GM21515 (cell line): Measurements from ENCODE around the gene C6orf89.
A peak's percentile ranks its signal among the peaks of the same experiment; 100 is the strongest.
"Not testable (repeated sequence)": the region's sequence is repeated elsewhere in the genome, so short reads cannot be mapped to it uniquely, and the experiment has no call there.

Experiments
- ATAC-seq: cut with Tn5 transposase; IDR thresholded peaks from one replicate; pipeline ENCODE4 v1.9.1; 2021; ENCODE audit not compliant: unreplicated experiment

C6orf89 gene

DNA sequence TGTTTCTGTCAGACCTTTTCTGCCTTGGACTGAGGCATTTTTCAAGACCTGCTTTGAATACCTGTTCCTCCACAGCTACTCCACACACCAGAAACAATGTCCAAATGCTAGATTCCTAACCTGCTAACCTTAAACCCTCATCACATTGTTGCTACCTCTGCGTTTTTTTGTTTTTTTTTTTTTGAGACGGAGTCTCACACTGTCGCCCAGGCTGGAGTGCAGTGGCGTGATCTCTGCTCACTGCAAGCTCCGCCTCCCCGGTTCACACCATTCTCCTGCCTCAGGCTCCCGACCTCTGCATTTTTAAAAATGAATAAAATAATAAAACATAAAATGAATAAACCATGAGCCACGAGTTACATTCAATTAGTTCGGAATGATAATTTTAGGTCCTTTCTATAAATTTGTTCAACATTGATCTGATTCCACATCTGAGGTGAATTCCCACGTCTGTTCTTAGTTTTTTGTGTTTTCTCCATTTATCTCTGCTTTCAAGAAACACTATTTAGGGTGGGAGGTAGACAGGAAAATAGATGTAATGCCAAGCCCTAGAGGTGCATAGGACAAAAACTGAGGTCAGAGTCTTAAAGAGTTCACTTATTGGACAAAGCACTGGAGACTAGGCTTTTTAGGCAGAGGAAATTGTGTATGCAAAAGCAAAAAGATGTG lies 1.3 kb downstream of the C6orf89 start:
- ATAC-seq: no peak

DNA sequence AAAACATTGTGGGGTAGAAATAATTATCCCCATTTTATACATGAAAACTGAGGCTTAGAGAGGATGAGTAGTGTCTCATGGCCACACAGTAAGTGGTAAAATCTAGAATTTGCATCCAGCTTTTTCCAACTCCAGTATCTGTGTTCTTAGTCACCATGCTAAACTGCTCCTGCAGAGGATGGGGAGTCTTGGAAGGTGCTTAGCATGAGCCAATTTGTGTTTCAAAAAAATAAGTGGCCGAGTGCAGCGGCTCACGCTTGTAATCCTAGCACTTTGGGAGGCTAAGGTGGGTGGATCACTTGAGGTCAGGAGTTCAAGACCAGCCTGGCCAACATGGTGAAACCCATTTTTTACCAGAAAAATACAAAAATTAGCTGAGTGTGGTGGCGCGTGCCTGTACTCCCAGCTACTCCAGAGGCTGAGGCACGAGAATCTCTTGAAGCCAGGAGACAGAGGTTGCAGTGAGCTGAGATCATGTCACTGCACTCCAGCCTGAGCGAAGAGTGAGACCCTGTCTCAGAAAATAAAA lies 2.4 kb downstream of the C6orf89 start:
- no peak for ATAC-seq

GRCh38 chr6:36888654-36889481 lies 3.1 kb downstream of the C6orf89 start:
- ATAC-seq: no peak

DNA sequence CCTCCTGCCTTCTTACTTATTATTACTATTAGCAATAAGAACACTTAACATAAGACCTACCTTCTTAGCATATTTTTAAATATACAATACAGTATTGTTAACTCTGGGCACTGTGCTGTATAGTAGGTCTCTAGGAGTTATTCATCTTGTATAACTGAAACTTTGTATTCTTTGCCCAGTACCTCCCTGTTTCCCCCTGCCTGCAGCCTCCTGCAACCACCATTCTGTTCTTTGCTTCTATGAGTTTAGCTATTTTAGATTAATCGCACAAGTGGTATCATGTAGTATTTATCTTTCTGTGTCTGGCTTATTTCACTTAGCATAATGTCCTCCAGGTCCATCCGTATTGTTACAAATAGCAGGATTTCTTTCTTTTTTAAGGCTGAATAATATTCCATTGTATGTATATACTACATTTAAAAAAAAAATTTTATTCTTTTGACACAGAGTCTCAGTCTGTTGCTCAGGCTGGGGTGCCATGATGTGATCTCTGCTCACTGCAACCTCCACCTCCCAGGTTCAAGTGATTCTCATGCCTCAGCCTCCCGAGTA lies 4.4 kb downstream of the C6orf89 start:
- no peak for ATAC-seq

DNA sequence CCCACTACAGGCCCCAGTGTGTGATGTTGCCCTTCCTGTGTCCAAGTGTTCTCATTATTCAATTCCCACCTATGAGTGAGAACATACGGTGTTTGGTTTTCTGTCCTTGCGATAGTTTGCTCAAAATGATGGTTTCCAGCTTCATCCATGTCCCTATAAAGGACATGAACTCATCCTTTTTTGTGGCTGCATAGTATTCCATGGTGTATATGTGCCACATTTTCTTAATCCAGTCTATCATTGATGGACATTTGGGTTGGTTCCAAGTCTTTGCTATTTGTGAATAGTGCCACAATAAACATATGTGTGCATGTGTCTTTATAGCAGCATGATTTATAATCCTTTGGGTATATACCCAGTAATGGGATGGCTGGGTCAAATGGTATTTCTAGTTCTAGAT lies 5.4 kb downstream of the C6orf89 start:
- ATAC-seq: not testable (repeated sequence)

DNA sequence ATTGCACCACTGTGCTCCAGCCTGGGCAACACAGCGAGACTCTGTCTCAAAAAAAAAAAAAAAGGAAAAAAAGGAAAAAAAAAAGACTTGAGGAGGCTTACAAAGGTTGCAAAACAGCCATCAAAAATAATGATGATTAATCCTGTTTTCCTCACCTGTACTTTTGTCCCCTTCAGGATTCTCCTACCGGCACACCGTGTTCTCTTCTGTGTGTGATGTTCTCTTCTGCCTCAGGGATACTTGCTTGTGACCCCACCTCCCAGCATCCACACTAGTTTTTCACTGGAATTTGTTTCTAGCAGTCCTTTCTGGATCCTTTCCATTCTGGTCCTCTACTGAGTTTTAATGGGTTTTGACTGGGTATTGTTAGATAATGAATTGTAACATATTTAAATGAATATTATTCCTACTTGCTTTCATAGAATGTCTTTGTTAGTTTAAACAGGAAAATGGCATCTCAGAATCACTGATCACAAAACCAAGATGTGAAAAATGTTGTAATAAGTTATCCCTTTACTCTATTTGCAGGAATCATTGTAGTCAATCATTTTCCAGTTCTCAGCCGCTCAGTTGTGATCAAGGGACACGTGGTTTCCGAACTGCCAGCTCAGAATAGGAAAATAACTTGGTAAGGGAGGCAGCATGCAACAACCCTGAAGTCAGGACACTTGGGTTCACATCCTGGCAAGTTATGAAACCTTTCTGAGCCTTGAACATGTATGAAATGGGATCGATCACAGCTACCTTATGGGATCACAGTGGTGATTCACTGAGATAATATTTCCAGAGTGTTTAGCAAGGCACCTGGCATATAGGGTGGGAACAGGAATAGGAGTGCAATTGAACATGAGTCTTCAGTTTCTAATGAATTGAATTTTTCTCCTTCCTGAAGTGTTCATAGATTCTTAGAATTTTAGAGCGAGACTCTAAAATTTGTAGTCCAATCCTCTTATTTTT lies 8.5 kb downstream of the C6orf89 start:
- no peak for ATAC-seq

DNA sequence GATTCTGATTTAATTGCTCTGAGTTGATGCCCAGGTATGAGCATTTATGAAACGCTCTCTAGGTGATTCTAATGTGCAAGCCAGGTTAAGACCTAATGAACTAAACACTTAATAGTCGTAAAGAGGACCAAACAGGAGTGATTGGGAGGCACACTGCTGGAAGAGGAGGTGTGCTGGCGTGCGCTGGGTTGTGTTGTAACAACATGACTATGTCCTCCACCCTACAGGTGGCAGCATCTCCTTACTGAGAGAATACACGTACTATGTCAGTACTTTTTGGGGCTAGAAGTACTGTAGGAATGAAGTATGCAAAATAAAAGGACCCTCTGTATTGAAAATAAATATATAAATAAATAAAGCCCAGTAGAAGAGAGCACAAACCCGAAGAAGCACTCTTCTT lies 11.9 kb downstream of the C6orf89 start:
- no peak for ATAC-seq

DNA sequence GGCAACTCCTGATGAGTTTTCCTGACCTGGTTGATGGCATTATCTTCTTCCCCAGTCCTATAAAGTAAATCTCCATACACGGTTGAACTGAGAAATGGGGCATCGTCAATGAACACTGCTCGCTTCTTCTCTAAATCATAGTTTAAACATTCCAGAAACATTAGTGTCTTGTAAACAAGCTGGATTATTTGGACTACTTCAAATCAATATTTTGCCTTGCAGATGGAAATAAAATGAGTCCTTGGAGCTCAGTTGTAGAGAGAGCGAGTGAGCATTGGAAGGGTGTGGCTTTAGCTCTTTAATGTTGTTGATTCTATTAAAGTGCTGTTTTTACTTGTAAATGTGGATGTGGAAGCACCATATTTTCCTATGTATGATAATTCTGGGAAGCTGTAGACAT lies 18.4 kb downstream of the C6orf89 start:
- ATAC-seq: no peak

- no peak for ATAC-seq
Observed at GRCh38 chr6:36904851-36905393, 19.2 kb downstream of the C6orf89 start.

GRCh38 chr6:36906539-36907325 lies 21.0 kb downstream of the C6orf89 start:
- ATAC-seq: no peak

DNA sequence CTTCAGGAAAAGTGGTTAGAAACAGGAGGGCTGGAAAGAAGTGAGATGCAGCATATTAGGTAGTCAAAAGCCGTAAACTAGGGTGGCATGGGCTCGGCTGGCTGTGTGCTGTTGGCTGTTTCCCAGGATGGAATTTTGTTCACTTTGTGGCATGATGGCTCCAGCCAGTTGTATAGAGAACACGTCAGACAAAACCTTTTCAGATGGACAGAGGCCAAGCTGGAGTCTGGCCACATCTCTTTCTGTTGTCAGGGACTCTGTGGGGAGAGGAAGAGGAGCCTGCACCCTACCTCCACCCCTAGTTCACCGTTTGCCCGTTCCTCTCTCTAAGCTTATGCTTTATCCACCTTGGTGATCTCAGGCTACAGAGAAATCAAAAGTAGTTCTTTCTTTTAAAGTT lies 22.0 kb downstream of the C6orf89 start:
- ATAC-seq: no peak

- ATAC-seq: no peak
Observed at GRCh38 chr6:36908747-36909146, 23.0 kb downstream of the C6orf89 start.

- ATAC-seq: no peak
Observed at GRCh38 chr6:36912030-36912454, 26.3 kb downstream of the C6orf89 start.

DNA sequence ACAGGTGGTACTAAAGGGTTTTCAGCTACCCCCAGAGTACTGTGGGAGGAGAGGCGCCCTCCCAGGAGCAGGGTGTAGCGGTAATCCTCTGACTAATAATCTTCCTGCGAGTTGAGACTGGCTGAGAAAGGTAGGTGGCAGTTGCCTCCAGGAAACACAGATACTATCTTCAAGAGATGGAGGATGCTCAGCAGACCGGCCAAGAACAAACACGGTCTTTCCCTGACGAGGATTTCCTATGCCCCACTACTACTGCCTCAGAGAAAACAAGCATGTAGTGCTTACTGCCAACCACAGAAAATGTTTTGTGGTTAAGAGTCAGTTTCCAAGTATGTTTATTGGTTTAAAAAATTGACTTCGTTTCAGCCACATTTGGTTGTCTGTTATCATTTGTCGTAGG lies 26.8 kb downstream of the C6orf89 start:
- ATAC-seq: peak; percentile 80

- ATAC-seq: no peak
Observed at GRCh38 chr6:36913082-36913481, 27.3 kb downstream of the C6orf89 start.

DNA sequence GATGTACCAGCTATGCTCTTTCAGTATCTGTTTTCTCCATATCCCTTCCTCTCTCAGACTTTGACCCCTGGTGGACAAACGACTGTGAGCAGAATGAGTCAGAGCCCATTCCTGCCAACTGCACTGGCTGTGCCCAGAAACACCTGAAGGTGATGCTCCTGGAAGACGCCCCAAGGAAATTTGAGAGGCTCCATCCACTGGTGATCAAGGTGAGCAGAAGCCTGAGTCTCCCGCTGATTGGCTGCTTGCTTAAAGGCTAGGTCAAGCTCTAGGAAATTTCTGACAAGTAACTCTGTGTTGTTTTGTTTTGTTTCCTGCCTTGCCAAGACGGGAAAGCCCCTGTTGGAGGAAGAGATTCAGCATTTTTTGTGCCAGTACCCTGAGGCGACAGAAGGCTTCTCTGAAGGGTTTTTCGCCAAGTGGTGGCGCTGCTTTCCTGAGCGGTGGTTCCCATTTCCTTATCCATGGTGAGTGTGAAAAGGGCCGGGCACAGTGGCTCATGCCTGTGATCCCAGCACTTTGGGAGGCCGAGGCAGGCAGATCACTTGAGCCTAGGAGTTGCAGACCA lies 28.6 kb downstream of the C6orf89 start:
- ATAC-seq: no peak

GRCh38 chr6:36915599-36915998 lies 29.8 kb downstream of the C6orf89 start:
- ATAC-seq: no peak

DNA sequence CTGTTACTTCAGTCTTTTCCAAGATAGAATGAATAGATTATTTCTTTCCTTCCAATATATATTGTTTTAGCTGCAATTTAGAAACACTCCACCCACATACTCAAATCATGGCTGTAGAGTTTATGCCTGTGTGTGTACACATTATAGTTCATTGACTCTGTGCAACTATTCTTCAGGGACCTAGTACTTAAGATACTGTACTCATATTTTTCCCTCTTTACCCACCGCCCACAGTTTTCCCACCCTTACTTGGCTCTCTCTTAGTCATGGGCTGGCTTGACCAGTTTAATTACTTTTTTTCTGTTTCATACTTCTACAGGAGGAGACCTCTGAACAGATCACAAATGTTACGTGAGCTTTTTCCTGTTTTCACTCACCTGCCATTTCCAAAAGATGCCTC lies 30.4 kb downstream of the C6orf89 start:
- ATAC-seq: no peak

DNA sequence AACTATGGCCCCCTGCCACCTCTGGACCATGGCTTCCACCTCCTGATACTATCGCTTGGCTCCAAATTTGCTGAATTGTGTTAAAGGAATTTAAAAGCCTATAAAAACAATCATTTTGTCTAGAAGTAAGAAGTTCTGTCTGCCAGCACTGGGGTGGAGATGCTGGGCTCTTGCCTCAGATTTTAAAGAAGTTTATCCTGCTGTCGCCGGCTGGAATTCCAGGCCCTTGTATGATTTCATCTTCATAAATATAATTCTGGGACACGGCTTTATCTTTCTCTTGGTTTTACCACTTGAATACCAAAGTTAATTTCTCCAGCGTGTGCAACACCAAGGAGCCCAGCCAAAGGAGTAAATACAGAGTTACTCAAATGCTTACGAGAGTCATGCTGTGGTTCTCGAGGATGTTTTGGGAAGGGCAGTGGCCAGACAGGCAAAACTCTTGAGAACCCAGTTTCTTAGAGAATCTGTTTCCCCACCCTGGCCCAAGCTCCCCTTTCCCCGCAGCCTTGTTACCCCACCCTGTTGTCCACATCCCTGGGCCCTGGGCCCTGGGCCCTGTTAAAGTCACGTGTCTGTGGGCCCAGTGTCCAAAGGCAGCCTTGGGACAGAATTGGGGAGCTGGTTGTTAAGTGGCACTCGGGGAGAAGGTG lies 31.9 kb downstream of the C6orf89 start:
- ATAC-seq: no peak
